DND-41 (cell line): ENCODE results near the gene CTCF.

Source experiments
- CTCF ChIP-seq: IDR thresholded peaks from 2 replicates; pipeline ENCODE4 v1.5.1; 2012; ENCODE audit warnings: borderline replicate concordance, low read length, moderate library complexity, mild to moderate bottlenecking; ENCODE audit not compliant: poor library complexity, severe bottlenecking; ENCODE audit errors: extremely low read depth
- EZH2 ChIP-seq: IDR thresholded peaks from 3 replicates; pipeline ENCODE4 v1.6.1; 2012; ENCODE audit warnings: borderline replicate concordance, low read depth, mild to moderate bottlenecking, moderate library complexity, low read length, inconsistent platforms; ENCODE audit not compliant: severe bottlenecking

GRCh38 chr16:67548265-67549126 lies 13.8 kb upstream of the CTCF start:
- TF ChIP-seq CTCF = peak; percentile 13
- TF ChIP-seq EZH2 = no peak
